IPS-20b (cell line): Measurements from ENCODE around the gene MOCS1.

Experiments
- H3K27ac ChIP-seq: one replicate; pipeline ENCODE4 v1.5.1; 2013; ENCODE audit warnings: low read length
- H3K27me3 ChIP-seq: 2 replicates; pipeline ENCODE4 v1.6.1; 2013; ENCODE audit warnings: mild to moderate bottlenecking, low read length, inconsistent platforms; ENCODE audit not compliant: insufficient read depth
- H3K36me3 ChIP-seq: 2 replicates; pipeline ENCODE4 v1.6.1; 2013; ENCODE audit warnings: low read depth, mild to moderate bottlenecking, inconsistent platforms, low read length, moderate library complexity; ENCODE audit not compliant: insufficient read depth
- H3K4me1 ChIP-seq: 2 replicates; pipeline ENCODE4 v1.6.1; 2013; ENCODE audit warnings: mild to moderate bottlenecking, control low read depth, inconsistent platforms, low read length, moderate library complexity; ENCODE audit not compliant: insufficient read depth
- H3K4me3 ChIP-seq: 2 replicates; pipeline ENCODE4 v1.5.1; 2013; ENCODE audit warnings: mild to moderate bottlenecking, low read length, inconsistent platforms
- H3K9ac ChIP-seq: 2 replicates; pipeline ENCODE4 v1.6.1; 2013; ENCODE audit warnings: low read depth, mild to moderate bottlenecking, inconsistent platforms, low read length, moderate library complexity
- H3K9me3 ChIP-seq: 2 replicates; pipeline ENCODE4 v1.6.1; 2013; ENCODE audit warnings: mild to moderate bottlenecking, low read depth, low read length, inconsistent platforms; ENCODE audit not compliant: insufficient read depth

Gene MOCS1

DNA sequence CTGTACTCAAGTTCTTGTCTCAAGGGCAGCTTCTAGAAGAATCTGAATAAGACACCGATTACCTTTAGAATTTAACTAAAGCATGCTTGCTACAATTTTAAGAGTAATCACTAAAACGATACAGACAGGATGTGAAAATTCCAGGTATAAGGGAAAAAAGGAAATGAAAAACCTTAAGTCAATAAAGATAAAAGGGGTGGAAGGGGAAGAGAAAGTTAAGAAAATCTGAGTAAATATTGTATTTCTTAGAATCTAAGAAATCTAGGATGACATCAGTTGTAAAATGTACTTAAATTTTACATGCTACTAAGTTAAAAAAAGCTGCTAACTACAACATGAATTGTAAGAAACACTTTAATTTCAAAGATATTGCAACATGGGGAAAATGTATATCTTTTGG, 30.3 kb upstream of the MOCS1 start:
- H3K27me3 ChIP-seq, result no peaks in the 10 kb centered on the region
- no peaks in the 10 kb centered on the region for H3K36me3 ChIP-seq
- H3K4me3 ChIP-seq, result no peak overlapping the region

DNA sequence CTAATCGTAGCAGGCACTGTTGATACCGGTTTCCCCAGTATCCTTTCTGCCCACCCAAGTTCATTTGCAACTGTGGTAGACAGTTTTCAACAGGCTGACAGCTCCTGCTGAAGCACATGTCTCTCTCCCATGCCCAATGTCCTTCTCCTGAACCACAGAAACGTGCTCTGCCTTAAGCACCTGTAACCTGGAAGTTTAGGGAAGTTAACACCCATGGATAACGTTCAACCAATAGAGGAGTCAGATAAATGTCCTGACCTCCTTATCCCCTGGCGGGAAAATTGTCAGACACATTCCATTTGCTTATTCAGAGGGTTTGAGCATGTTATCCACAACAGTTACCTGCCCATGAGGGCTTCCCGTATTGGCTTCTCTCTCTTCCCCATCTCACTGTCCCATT, 29.8 kb upstream of the MOCS1 start:
- H3K4me3 ChIP-seq, result no peak overlapping the region
- H3K27me3 ChIP-seq, result no peaks in the 10 kb centered on the region
- H3K27ac ChIP-seq, result no peak overlapping the region
- no peaks in the 10 kb centered on the region for H3K9me3 ChIP-seq
- no peaks in the 10 kb centered on the region for H3K36me3 ChIP-seq
- no peak overlapping the region for H3K9ac ChIP-seq
- no peaks in the 10 kb centered on the region for H3K4me1 ChIP-seq

More for the DNA sequence above, 30.3 kb upstream of the MOCS1 start:
- Histone ChIP-seq H3K4me1 (no peaks in the 10 kb centered on the region), H3K27ac (no peak overlapping the region), H3K9me3 (no peaks in the 10 kb centered on the region), H3K9ac (no peak overlapping the region)

DNA sequence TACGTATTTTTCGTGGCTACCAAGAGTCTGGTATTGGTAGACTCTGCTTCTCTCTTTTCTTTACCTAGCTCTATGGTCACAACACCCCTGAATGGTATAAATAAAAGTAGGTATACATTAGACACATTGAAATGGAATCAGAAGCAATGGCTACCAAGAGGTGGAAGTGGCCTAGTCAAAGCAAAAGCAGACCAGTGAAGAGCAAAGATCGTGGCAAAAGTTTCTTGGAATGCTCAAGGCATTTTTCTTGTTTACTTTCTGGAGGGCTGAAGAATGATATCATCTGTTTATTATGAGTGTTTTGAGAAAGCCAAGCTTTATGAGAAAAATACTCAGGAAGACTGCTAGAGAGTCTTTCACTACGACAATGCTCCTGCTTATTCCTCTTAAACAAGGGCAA, 28.6 kb upstream of the MOCS1 start:
- Histone ChIP-seq H3K9me3 (no peaks in the 10 kb centered on the region), H3K36me3 (no peaks in the 10 kb centered on the region), H3K27ac (no peak overlapping the region), H3K4me3 (no peak overlapping the region), H3K27me3 (no peaks in the 10 kb centered on the region), H3K4me1 (no peaks in the 10 kb centered on the region), H3K9ac (no peak overlapping the region)

DNA sequence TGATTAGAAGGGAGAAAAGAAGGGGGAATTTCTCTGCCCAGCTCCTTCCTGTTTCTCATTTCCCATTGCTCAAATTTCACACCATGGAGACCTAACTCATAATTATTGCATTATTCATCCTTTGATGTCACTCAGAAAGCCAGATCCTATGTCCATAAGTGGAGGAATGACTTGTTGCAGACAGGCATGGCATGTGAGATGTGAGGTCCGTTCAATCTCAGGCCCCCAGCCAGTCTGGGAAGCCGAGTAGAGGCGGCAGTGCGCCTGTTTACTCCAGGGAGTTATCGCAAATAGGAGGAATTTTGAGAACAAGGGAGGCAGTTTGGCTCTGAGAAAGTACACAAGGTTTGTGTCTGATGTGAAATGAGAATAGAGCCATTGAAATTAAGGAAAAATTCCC, 26.9 kb upstream of the MOCS1 start:
- Histone ChIP-seq H3K27ac (no peak overlapping the region), H3K4me1 (no peaks in the 10 kb centered on the region), H3K9ac (no peak overlapping the region), H3K4me3 (no peak overlapping the region), H3K36me3 (no peaks in the 10 kb centered on the region), H3K9me3 (no peaks in the 10 kb centered on the region), H3K27me3 (no peaks in the 10 kb centered on the region)

DNA sequence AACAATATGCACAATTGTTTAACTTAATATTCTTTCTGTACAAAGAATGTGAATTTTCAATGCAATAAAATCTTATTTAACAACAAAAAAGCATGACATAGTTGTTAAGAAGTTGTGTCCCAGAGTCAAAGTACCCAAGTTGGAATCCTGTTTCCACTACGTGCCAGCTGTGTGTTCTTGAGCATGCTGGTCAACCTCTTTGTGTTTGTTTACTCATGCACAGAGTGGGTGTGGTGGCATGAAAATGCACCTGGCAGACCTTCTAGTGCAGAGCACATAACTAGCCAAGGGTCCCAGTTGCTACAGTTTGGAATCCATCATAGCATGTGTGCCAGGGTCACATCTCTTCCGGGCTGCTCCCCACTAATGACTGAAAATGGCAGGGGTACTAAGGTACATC, 24.7 kb upstream of the MOCS1 start:
- no peak overlapping the region for H3K27ac ChIP-seq
- no peaks in the 10 kb centered on the region for H3K4me1 ChIP-seq
- H3K9ac ChIP-seq, result no peak overlapping the region
- H3K27me3 ChIP-seq, result no peaks in the 10 kb centered on the region
- no peaks in the 10 kb centered on the region for H3K36me3 ChIP-seq
- H3K4me3 ChIP-seq, result no peak overlapping the region
- no peaks in the 10 kb centered on the region for H3K9me3 ChIP-seq

DNA sequence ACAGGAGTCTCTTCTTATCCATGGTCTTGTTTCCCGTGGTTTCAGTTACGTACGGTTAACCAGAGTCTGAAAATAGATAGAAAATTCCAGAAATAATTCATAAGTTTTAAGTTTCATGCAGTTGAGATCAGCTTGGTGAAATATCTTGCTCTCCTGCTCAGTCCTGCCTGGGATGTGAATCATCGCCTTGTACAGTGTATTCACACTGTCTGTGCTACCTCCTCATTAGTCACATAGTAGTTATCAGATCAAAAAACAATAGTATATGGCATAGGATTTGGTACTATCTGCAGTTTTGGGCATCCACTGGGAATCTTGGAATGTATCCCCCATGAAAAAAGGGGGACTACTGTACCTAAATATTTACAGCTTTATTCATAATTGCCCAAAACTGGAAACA, 22.7 kb upstream of the MOCS1 start:
- Histone ChIP-seq H3K9ac (no peak overlapping the region), H3K27ac (no peak overlapping the region), H3K27me3 (no peaks in the 10 kb centered on the region), H3K36me3 (no peaks in the 10 kb centered on the region), H3K4me1 (no peaks in the 10 kb centered on the region), H3K9me3 (no peaks in the 10 kb centered on the region), H3K4me3 (no peak overlapping the region)

DNA sequence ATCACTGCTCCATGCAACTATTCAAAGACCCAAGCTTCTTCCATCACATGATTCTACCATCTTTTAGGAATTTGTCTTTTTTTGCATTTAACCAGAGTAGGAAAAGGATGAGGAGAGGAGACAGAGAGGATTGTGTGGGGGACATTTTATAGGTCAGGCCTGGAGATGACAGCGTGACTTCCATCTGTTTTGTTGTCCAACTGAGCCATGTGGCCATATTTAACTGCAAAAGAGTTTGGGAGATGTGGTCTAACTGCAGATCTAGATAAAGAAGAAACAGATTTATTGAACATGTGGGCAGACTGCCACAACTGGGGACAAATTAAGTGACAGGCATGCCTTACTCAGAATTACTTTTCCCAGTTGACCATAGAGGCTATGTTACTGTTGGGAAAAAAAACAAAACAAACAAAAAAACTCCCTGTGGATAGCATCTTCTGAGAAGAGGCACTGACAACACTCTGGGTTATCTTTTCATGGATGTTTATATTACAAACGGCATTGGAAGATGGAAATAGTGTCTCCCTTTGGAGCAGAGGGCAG, 18.9 kb upstream of the MOCS1 start:
- Histone ChIP-seq H3K4me1 (peaks cover 5% of the 10 kb centered on the region; the same call in 1 of the 2 replicates), H3K9ac (no peak overlapping the region), H3K9me3 (no peaks in the 10 kb centered on the region), H3K36me3 (no peaks in the 10 kb centered on the region), H3K4me3 (no peak overlapping the region), H3K27me3 (no peaks in the 10 kb centered on the region), H3K27ac (no peak overlapping the region)

DNA sequence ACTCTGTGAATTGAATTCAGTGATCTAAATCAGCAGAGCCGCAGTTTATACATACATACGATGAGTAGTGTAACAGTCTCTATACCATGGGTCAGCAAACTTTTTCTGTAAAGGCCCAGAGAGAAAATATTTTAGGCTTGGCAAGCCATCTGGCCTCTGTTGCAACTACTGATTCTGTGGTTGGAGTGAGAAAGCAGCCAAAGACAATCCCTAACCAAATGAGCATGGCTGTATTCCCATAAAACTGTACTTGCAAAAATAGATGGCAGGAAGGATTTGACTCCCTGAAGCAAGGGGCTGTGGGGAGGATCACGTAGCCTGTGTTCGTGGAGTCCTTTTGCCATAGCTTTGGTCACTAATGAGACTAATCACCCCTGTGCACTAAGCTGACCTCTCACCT, 17.9 kb upstream of the MOCS1 start:
- H3K9ac ChIP-seq, result no peak overlapping the region
- no peak overlapping the region for H3K4me3 ChIP-seq
- H3K27me3 ChIP-seq, result no peaks in the 10 kb centered on the region
- peaks cover 10% of the 10 kb centered on the region; the same call in 1 of the 2 replicates for H3K4me1 ChIP-seq
- H3K9me3 ChIP-seq, result no peaks in the 10 kb centered on the region
- no peak overlapping the region for H3K27ac ChIP-seq
- H3K36me3 ChIP-seq, result no peaks in the 10 kb centered on the region

DNA sequence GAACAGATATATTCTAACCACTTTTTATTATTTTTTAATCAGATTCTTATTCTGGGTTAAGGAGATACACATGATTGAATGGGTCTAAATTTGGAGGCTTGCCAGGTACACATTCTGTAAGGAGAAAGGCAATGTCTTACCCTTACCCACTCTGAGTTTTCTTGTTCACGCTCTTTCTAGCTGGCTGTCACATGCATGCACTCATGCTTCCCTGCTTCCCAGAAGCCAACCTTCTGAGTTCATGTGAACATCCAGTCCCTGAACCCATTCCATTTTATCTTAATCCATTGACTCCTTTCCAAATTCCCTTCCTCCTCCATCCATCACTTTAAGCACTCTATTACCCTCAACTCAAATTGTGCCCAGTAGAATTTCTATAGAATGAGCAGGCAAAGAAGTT, 17.5 kb upstream of the MOCS1 start:
- Histone ChIP-seq H3K27me3 (no peaks in the 10 kb centered on the region), H3K4me1 (peaks cover 14% of the 10 kb centered on the region; the same call in 1 of the 2 replicates), H3K27ac (no peak overlapping the region), H3K9me3 (no peaks in the 10 kb centered on the region), H3K4me3 (no peak overlapping the region), H3K9ac (no peak overlapping the region), H3K36me3 (no peaks in the 10 kb centered on the region)

DNA sequence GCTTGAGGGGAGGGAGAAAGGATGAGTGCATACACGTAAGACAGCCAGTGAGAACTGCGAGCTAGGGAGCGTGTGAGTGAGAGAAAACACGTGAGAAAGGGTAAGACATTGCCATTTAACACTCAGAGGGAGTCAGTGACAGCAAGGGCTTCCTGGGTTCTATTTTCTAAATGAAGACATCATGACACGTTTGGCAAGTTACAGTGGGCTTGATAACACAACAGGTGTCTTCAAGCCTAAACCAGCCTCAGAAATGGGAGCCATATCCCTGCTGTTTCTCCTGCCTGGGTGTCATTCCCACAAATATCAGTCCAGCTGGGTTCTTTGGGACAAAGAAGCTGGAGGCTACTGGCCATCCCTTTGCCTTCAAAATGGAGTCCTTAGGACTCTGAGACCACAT, 16.9 kb upstream of the MOCS1 start:
- Histone ChIP-seq H3K27ac (no peak overlapping the region), H3K9me3 (no peaks in the 10 kb centered on the region), H3K9ac (no peak overlapping the region), H3K4me3 (no peak overlapping the region), H3K27me3 (no peaks in the 10 kb centered on the region), H3K4me1 (peaks cover 14% of the 10 kb centered on the region; the same call in 1 of the 2 replicates), H3K36me3 (no peaks in the 10 kb centered on the region)

DNA sequence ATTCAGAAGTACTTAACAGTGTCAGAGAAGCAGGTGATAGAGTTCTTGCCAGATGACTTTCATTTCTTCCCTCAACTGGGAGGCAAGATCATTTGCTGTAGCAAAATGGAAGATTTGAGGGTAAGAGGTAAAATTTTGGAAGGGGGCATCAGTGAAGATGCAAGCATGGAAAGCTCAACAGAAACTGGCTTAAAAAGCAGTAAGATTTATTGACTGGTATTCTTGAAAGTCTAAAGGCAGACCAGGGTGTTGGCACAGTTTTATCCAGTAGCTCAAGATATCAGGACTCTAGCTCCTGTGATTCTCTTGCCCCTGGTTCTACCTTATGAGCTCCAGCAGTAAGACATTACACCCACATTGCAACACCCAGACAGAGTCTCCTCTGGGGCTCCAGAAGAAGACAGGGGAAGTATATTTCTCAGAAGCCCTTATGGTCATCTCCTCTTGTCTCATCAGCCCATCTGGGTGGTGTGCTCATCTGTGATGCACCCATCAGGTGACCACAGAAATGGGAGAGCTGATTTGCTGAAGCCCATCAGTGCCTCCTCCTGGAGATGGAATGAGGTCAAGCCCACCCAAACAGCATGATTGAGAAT, 16.0 kb upstream of the MOCS1 start:
- Histone ChIP-seq H3K27me3 (no peaks in the 10 kb centered on the region), H3K9me3 (no peaks in the 10 kb centered on the region), H3K27ac (no peak overlapping the region), H3K36me3 (no peaks in the 10 kb centered on the region), H3K4me1 (peaks cover 14% of the 10 kb centered on the region; the same call in 1 of the 2 replicates), H3K4me3 (no peak overlapping the region), H3K9ac (no peak overlapping the region)

DNA sequence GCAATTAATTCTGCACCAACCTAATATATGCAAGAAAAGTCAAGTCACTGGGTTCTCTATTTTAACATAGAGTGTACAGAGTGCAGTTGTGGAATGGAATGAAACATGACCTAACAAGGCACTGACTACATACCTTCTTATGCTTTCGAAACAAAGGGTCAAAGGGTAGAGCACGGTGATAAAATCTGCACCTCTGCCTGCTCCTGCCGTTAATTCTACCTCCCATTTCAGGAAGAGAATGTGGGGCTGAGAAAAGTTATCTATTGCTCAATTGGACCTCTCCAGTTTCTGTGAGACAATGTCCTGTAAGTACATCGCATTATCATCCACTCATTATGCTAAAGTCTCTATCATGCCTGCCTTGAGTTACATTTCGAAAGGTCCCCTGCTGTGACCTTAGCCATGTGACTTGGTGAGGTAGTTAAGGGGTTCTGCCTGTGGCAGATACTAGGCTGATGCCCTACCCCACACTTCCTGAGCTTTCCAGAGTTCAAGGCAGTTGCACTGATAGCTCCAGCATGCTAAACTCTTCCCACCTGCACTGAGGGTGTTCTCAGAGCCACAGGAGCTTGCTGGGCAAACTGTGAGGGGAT, 14.0 kb upstream of the MOCS1 start:
- H3K4me1 ChIP-seq, result peaks cover 14% of the 10 kb centered on the region; the same call in 1 of the 2 replicates
- H3K36me3 ChIP-seq, result no peaks in the 10 kb centered on the region
- H3K4me3 ChIP-seq, result no peak overlapping the region
- no peaks in the 10 kb centered on the region for H3K9me3 ChIP-seq
- no peak overlapping the region for H3K9ac ChIP-seq
- H3K27ac ChIP-seq, result no peak overlapping the region
- H3K27me3 ChIP-seq, result no peaks in the 10 kb centered on the region
